ENCODE data around the gene PAK1. TPM values are rescaled to one million over a fixed set of nuclear protein-coding genes. Genes with fewer than 3 reads are reported as not detected.
A peak's percentile ranks its signal among the peaks of the same experiment; 100 is the strongest.
"Not testable (repeated sequence)": the region's sequence is repeated elsewhere in the genome, so short reads cannot be mapped to it uniquely, and the experiment has no call there.

Gene PAK1
- total RNA-seq, 6 donors from 2014 or later: 14.9 to 49.2 (median 30.1) TPM

GRCh38 chr11:77503006-77503405 lies 29.1 kb upstream of the PAK1 start:
- no peak for ATAC-seq (ENCODE audit: low FRiP score in 2 of 2)
- DNase-seq: no peak
- Histone ChIP-seq H3K9me3 (no peaks in the 10 kb centered on the region), H3K27ac (no peak overlapping the region), H3K36me3 (no peaks in the 10 kb centered on the region), H3K27me3 (no peaks in the 10 kb centered on the region), H3K4me1 (no peaks in the 10 kb centered on the region), H3K4me3 (no peak overlapping the region)
- WGBS, 2 donors: 50 to 53% methylated on average over 3 of the region's 3 CpGs
- TF ChIP-seq POLR2AphosphoS5 (IDR thresholded peaks at IDR 0.05): no peak
- no peak for TF ChIP-seq POLR2A (IDR thresholded peaks at IDR 0.05)
- no peak for TF ChIP-seq CTCF (IDR thresholded peaks at IDR 0.05)
- TF ChIP-seq EP300 (IDR thresholded peaks at IDR 0.05): no peak

DNA sequence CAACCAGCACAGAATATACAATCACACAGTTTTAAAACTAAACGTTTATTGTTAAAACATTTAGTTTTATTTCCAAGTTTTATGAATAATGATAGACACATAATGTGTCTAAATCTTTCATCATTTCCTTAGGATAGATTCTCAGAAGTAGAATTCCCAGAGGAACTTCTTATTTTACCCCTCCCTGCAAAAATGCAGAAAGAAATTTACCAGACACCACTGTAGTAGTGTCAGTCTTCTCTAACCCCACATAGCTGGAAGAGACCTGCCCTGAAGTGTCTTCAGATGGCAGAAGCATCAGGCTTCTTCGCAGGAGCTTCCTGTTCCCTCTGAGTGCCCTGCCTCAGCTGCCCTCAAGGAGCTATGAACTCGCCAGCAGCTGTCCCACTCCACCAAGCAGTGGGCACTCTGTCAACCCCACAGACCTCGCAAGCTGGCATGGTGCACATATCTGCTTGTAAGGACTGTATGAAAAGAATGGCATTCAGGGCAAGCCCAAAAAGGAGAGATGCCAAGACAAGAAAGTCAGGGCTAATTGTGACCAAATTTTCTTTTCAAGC lies 28.5 kb upstream of the PAK1 start:
- Histone ChIP-seq H3K9me3 (no peaks in the 10 kb centered on the region), H3K36me3 (no peaks in the 10 kb centered on the region), H3K27ac (no peak overlapping the region), H3K4me1 (no peaks in the 10 kb centered on the region), H3K4me3 (no peak overlapping the region), H3K27me3 (no peaks in the 10 kb centered on the region)
- no peak for TF ChIP-seq POLR2A (IDR thresholded peaks at IDR 0.05)
- no peak for TF ChIP-seq EP300 (IDR thresholded peaks at IDR 0.05)
- no peak for TF ChIP-seq CTCF (IDR thresholded peaks at IDR 0.05)
- TF ChIP-seq POLR2AphosphoS5 (IDR thresholded peaks at IDR 0.05): no peak
- 34 to 59% methylated on average over 4 of the region's 4 CpGs for WGBS, 2 donors
- ATAC-seq (ENCODE audit: low FRiP score in 2 of 2) (no peak), DNase-seq (no peak)

DNA sequence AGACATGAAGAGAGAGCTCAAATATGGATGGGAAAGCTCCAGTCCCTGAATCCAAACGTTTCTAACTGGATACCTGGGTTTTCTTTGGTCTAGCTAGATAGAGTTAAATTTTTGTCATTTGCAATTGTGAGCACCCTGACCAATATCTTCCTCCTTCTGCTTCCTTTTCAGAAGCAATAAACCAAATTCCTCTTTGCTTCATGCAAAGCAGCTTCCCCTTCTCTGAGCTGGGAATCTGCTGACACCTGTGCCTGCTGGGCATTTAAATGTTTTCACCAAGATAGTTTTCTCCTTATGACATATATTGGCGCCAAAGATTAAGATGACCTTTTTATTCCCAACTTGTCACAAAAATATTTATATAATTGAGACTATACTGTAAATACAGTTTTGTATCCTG lies 27.9 kb upstream of the PAK1 start:
- no peaks in the 10 kb centered on the region for H3K27me3 ChIP-seq
- H3K36me3 ChIP-seq: no peaks in the 10 kb centered on the region
- no peak overlapping the region for H3K4me3 ChIP-seq
- no peaks in the 10 kb centered on the region for H3K4me1 ChIP-seq
- ATAC-seq (ENCODE audit: low FRiP score in 2 of 2): no peak
- WGBS, 2 donors: 38 to 51% methylated on average over 2 of the region's 2 CpGs
- DNase-seq: no peak
- H3K27ac ChIP-seq: no peak overlapping the region
- TF ChIP-seq CTCF (IDR thresholded peaks at IDR 0.05) (no peak), POLR2AphosphoS5 (IDR thresholded peaks at IDR 0.05) (no peak), EP300 (IDR thresholded peaks at IDR 0.05) (no peak), POLR2A (IDR thresholded peaks at IDR 0.05) (no peak)
- H3K9me3 ChIP-seq: no peaks in the 10 kb centered on the region

- WGBS, 2 donors: 33 to 43% methylated on average over 1 of the region's 1 CpG
- DNase-seq: no peak
- ATAC-seq (ENCODE audit: low FRiP score in 2 of 2): no peak
- Histone ChIP-seq H3K4me1 (no peaks in the 10 kb centered on the region), H3K27ac (no peak overlapping the region), H3K4me3 (no peak overlapping the region), H3K36me3 (no peaks in the 10 kb centered on the region), H3K9me3 (no peaks in the 10 kb centered on the region), H3K27me3 (no peaks in the 10 kb centered on the region)
- TF ChIP-seq POLR2AphosphoS5 (IDR thresholded peaks at IDR 0.05) (no peak), CTCF (IDR thresholded peaks at IDR 0.05) (no peak), EP300 (IDR thresholded peaks at IDR 0.05) (no peak), POLR2A (IDR thresholded peaks at IDR 0.05) (no peak)
These were observed 23.5 kb upstream of the PAK1 start for GRCh38 chr11:77497368-77497767.

DNA sequence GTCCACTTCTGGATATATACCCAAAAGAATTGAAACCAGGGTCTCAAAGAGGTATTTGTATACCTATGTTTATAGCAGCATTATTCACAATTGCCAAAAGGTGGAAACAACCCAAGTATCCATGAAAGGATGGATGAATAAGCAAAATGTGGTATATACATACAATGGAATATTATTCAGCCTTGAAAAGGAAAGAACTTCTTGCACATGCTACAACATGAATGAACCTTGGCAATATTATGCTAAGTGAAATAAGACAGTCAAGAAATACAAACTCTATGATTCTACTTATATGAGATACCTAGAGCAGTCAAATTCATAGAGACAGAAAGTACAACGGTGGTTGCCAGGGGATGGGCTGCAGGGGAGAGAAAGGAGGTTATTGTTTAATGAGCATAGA lies 21.6 kb upstream of the PAK1 start:
- Histone ChIP-seq H3K4me3 (no peak overlapping the region), H3K9me3 (no peaks in the 10 kb centered on the region), H3K36me3 (no peaks in the 10 kb centered on the region), H3K27ac (no peak overlapping the region), H3K4me1 (no peaks in the 10 kb centered on the region), H3K27me3 (no peaks in the 10 kb centered on the region)
- WGBS, 2 donors: 95 to 100% methylated on average over 1 of the region's 1 CpG
- DNase-seq: no peak
- no peak for ATAC-seq (ENCODE audit: low FRiP score in 2 of 2)
- no peak for TF ChIP-seq CTCF (IDR thresholded peaks at IDR 0.05)
- no peak for TF ChIP-seq POLR2AphosphoS5 (IDR thresholded peaks at IDR 0.05)
- no peak for TF ChIP-seq POLR2A (IDR thresholded peaks at IDR 0.05)

DNA sequence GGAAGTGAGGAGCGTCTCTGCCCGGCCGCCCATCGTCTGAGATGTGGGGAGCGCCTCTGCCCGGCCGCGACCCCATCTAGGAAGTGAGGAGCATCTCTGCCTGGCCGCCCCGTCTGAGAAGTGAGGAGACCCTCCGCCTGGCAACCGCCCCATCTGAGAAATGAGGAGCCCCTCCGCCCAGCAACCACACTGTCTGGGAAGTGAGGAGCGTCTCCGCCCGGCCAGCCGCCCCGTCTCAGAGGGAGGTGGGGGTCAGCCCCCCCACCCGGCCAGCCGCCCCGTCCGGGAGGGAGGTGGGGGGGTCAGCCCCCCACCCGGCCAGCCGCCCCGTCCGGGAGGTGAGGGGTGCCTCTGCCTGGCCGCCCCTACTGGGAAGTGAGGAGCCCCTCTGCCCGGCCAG lies 16.1 kb upstream of the PAK1 start:
- WGBS, 2 donors: 94% methylated on average over 11 of the region's 28 CpGs; no CpG with 5 or more reads in 1 of the 2 donors
- DNase-seq: peak in 1 of 2 donors; percentile 44
- not testable (repeated sequence) for H3K4me3 ChIP-seq; H3K4me1 ChIP-seq; H3K36me3 ChIP-seq; ATAC-seq (ENCODE audit: low FRiP score in 2 of 2); H3K9me3 ChIP-seq; H3K27ac ChIP-seq; H3K27me3 ChIP-seq
